Activated CD8-positive, alpha-beta T cell treated with anti-CD3 and anti-CD28 coated beads for 36 hours (primary cell): Measurements from ENCODE around the gene CPB2. TPM values are rescaled to one million over a fixed set of nuclear protein-coding genes. Genes with fewer than 3 reads are reported as not detected.

Experiments used
- ATAC-seq: fragments of 200-7000 bp; cut with Tn5 transposase; one replicate; pipeline ENCODE4 v1.10.0; 2021; ENCODE audit warnings: mild to moderate bottlenecking, moderate library complexity
- CTCF ChIA-PET: fragments of 350-600 bp; sonication (Branson Sonifier 250); formaldehyde crosslinking; loops from one replicate; lab custom pipeline; 2021; ENCODE audit warnings: antibody characterized with exemption; lab: Charles Lee
- POLR2A ChIA-PET: fragments of 350-600 bp; sonication (Branson Sonifier 250); formaldehyde crosslinking; loops from one replicate; lab custom pipeline; 2021; ENCODE audit warnings: antibody characterized with exemption; lab: Charles Lee
- DNase-seq: peaks from one replicate; pipeline ENCODE4 v3.0.0-alpha.2; 2020
- H3K27ac Mint-ChIP-seq: one replicate; pipeline ENCODE4 v1.8.0; 2021; ENCODE audit warnings: mild to moderate bottlenecking, mixed read lengths
- H3K27me3 Mint-ChIP-seq: one replicate; pipeline ENCODE4 v1.8.0; 2021; ENCODE audit warnings: mixed read lengths
- H3K36me3 Mint-ChIP-seq: one replicate; pipeline ENCODE4 v1.8.0; 2021; ENCODE audit warnings: low read depth, mixed read lengths
- H3K4me1 Mint-ChIP-seq: one replicate; pipeline ENCODE4 v1.8.0; 2021; ENCODE audit warnings: low read depth, mixed read lengths
- H3K4me3 Mint-ChIP-seq: one replicate; pipeline ENCODE4 v1.8.0; 2021; ENCODE audit warnings: mild to moderate bottlenecking, moderate library complexity, mixed read lengths
- H3K9me3 Mint-ChIP-seq: one replicate; pipeline ENCODE4 v1.8.0; 2021; ENCODE audit warnings: mixed read lengths
- intact Hi-C: fragments of 100-400 bp; cut with micrococcal nuclease; formaldehyde crosslinking; loops from one replicate; pipeline ENCODE4 v1.10.0; 2022
- total RNA-seq, 2 experiments: library from RNA; stranded (reverse); gene quantifications; one replicate each; pipeline ENCODE4 v1.2.3, GENCODE V29; 2021
- TF ChIP-seq, protein P1 (sequence below): fragments of 200-600 bp; IDR thresholded peaks from one replicate; pipeline ENCODE4 v1.8.0; 2022; ENCODE audit warnings: antibody characterized with exemption, mild to moderate bottlenecking

The CPB2 gene
- total RNA-seq, 2 experiments from 2014 or later = not detected

DNA sequence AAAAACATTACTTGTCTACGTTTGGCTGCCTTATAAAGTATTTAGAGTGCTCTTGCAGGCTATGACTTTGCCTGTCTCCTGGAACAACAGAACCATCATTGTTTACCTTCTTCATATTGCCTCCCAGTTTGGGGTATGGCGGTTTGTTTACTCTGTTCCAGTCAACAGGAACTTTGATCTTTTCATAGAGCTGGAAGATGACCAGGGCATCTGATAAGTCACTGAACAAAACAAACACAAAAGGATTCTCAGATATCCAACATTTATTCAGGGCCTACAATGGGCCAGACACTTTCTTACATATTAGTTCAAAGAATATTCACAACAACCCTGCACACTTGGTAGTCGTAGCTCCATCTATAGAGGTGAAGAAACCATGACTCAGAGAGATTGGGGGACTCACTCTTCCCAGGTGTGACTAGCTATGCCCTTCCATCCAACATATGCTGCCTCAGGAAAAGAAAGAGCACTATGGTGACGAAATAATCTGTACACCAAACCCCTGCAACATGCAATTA lies 38.4 kb upstream of the CPB2 start:
- peaks cover 42% of the 10 kb centered on the region for H3K4me1 Mint-ChIP-seq
- intact Hi-C loops = no loop called here
- ChIA-PET CTCF (interaction anchor here (0.9 to 8.4 kb wide), 6 partner anchors 11 to 117 kb away, joined by 3 to 67 read pairs (median 6); no protein-coding TSS in a partner anchor), POLR2A (interaction anchor here (1.3 to 3.0 kb wide), 5 partner anchors 8 to 18 kb away, joined by 3 to 15 read pairs (median 6); no protein-coding TSS in a partner anchor)
- peaks cover 80% of the 10 kb centered on the region for H3K36me3 Mint-ChIP-seq
- TF ChIP-seq, protein P1, sequence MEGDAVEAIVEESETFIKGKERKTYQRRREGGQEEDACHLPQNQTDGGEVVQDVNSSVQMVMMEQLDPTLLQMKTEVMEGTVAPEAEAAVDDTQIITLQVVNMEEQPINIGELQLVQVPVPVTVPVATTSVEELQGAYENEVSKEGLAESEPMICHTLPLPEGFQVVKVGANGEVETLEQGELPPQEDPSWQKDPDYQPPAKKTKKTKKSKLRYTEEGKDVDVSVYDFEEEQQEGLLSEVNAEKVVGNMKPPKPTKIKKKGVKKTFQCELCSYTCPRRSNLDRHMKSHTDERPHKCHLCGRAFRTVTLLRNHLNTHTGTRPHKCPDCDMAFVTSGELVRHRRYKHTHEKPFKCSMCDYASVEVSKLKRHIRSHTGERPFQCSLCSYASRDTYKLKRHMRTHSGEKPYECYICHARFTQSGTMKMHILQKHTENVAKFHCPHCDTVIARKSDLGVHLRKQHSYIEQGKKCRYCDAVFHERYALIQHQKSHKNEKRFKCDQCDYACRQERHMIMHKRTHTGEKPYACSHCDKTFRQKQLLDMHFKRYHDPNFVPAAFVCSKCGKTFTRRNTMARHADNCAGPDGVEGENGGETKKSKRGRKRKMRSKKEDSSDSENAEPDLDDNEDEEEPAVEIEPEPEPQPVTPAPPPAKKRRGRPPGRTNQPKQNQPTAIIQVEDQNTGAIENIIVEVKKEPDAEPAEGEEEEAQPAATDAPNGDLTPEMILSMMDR = no peak
- ATAC-seq (peak; percentile 29), DNase-seq (no peak)
- H3K4me3 Mint-ChIP-seq = no peak overlapping the region
- no peaks in the 10 kb centered on the region for H3K27me3 Mint-ChIP-seq
- peak overlapping the region; percentile 79 for H3K27ac Mint-ChIP-seq
- no peaks in the 10 kb centered on the region for H3K9me3 Mint-ChIP-seq

DNA sequence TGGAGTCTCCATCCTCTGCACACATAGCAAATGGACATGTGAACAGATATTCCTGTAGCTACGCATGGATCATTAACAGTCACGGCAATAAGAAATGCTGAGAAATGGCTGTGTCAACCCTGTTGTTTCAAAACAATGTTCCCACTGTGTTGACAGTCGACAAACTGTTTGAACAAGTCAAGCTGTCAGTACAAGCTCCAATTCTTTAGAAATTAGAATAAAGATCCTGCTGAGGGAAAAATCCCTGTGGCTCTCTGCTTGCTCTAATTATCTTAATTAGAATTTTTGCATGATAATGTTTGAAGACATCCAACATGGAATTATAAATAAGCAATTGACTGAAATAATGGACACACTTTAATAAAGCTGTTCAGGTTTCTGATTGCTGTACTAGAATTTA lies 37.9 kb upstream of the CPB2 start:
- H3K36me3 Mint-ChIP-seq = peaks cover 80% of the 10 kb centered on the region
- peaks cover 43% of the 10 kb centered on the region for H3K4me1 Mint-ChIP-seq
- ATAC-seq = no peak
- POLR2A ChIA-PET = interaction anchor here (1.3 to 3.0 kb wide), 6 partner anchors 8 to 17 kb away, joined by 3 to 15 read pairs (median 6); no protein-coding TSS in a partner anchor
- H3K27ac Mint-ChIP-seq = peak overlapping the region; percentile 79
- TF ChIP-seq, protein P1 = no peak
- intact Hi-C loops = no loop called here
- DNase-seq = no peak
- no peaks in the 10 kb centered on the region for H3K27me3 Mint-ChIP-seq
- CTCF ChIA-PET = interaction anchor here (0.9 to 8.4 kb wide), 6 partner anchors 11 to 117 kb away, joined by 3 to 67 read pairs (median 6); no protein-coding TSS in a partner anchor
- no peak overlapping the region for H3K4me3 Mint-ChIP-seq
- no peaks in the 10 kb centered on the region for H3K9me3 Mint-ChIP-seq

DNA sequence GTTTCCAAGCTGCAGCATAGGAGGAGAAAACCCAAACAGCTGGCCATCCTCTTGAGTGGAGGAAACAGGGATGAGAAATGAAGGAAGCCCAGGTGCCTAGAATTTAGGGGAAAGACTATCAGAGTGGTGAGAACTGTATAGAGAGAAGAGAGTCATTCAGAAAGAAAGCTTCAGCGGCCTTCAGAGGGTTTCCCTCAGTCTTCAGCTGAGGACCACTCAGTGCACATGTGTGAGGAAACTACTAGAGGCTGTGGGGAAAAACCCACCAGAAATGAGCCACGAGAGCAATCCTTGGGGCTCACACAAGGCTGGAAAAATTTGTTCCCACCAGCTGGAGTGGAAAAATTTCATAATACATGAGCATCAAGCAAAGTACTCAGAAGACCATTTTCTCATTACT lies 35.2 kb upstream of the CPB2 start:
- Mint-ChIP-seq H3K9me3 (no peaks in the 10 kb centered on the region), H3K4me3 (no peak overlapping the region), H3K36me3 (peaks cover 81% of the 10 kb centered on the region), H3K27ac (peak overlapping the region; percentile 53), H3K27me3 (no peaks in the 10 kb centered on the region), H3K4me1 (peaks cover 49% of the 10 kb centered on the region)
- TF ChIP-seq, protein P1 = no peak
- ChIA-PET CTCF (interaction anchor here (2.1 to 8.4 kb wide), 3 partner anchors 14 to 181 kb away, joined by 6 to 67 read pairs (median 47); no protein-coding TSS in a partner anchor), POLR2A (interaction anchor here (1.2 to 2.7 kb wide), 6 partner anchors 10 to 19 kb away, joined by 3 to 13 read pairs (median 8); no protein-coding TSS in a partner anchor)
- intact Hi-C loops = no loop called here
- DNase-seq = no peak
- peak; percentile 59 for ATAC-seq

DNA sequence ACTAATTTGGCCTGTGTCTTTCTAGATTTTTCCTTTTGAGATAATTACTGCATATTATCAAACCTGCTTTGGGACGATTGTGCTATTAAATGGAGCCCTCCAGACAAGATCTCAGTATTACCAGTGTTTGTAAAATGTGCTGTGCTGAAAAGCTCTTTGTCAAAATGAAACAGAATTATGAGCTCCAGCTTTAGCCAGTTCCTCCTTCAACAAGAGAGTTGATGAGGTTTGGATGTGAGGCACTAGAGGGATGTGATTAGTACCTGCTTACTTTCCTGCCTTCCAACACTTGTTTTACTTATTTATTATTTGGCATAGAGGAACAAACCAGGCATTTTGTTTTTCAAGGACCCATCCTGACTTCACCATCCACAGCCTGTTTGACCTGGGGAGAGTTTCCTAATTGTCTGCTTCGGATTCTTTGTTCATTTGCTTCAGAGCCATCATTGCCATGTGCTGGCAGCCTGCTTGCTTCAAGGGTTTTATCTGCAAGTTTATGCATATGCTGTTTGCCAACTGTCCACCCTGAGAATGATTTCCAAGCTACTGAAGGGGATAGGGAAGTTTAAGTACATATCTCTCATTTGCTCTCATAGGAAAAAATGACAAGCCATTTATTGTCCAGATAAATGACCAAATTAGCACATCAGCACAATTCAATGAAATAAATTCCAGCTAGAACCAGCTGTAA lies 32.9 kb upstream of the CPB2 start:
- intact Hi-C loops = no loop called here
- POLR2A ChIA-PET = interaction anchor here (1.5 kb wide), 1 partner anchor 13 kb away, joined by 5 read pairs; no protein-coding TSS in a partner anchor
- TF ChIP-seq, protein P1 = no peak
- Mint-ChIP-seq H3K4me3 (no peak overlapping the region), H3K9me3 (no peaks in the 10 kb centered on the region), H3K27ac (peak overlapping the region; percentile 27), H3K27me3 (no peaks in the 10 kb centered on the region), H3K4me1 (peaks cover 37% of the 10 kb centered on the region), H3K36me3 (peaks cover 81% of the 10 kb centered on the region)
- CTCF ChIA-PET = interaction anchor here (1.3 to 8.4 kb wide), 5 partner anchors 11 to 46 kb away, joined by 3 to 67 read pairs (median 3); no protein-coding TSS in a partner anchor
- DNase-seq (no peak), ATAC-seq (no peak)
